Measurements from ENCODE around the gene BSG.

GRCh38 chr19:582497-583197 lies 10.3 kb downstream of the BSG start:
- no peak for TF ChIP-seq POLR2AphosphoS5 (IDR thresholded peaks at IDR 0.05)
- no peak for TF ChIP-seq CTCF (IDR thresholded peaks at IDR 0.05 in 8 of 11, conservative IDR thresholded peaks at IDR 0.05 in 3 of 11)
- TF ChIP-seq POLR2A (IDR thresholded peaks at IDR 0.05) = no peak
